ENCODE results near the gene FOXJ2. TPM values are rescaled to one million over a fixed set of nuclear protein-coding genes. Genes with fewer than 3 reads are reported as not detected.

Gene FOXJ2
- total RNA-seq, 1 donor from 2014 or later = 24.0 TPM

DNA sequence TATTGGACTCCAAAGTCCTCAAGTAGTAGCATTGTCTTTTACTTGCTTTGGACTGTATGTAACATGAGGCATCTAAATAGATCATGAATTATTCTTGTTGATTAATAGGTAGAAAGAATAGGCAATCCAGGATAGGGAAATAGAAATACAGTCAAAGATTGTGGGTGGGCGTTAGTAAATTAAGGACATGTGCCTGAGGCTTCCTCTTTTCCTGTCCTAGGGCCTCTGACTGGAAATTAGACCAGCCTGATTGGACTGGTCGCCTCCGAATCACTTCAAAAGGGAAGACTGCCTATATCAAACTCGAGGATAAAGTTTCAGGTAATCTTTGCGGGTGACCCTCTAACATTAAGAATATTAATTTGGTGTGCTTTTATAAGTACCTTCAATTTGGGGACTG, 57.2 kb downstream of the FOXJ2 start:
- H3K9me3 Mint-ChIP-seq (ENCODE audit: low read depth) = no peaks in the 10 kb centered on the region
- no peak for TF ChIP-seq CTCF (IDR thresholded peaks at IDR 0.05)
- no peak overlapping the region for H3K27ac Mint-ChIP-seq (ENCODE audit: unreplicated experiment)
- H3K4me1 Mint-ChIP-seq (ENCODE audit: low read depth) = peaks cover 3% of the 10 kb centered on the region
- H3K27me3 Mint-ChIP-seq (ENCODE audit: low read depth) = no peaks in the 10 kb centered on the region
- peaks cover 30% of the 10 kb centered on the region for H3K36me3 Mint-ChIP-seq (ENCODE audit: low read depth)
- H3K4me3 Mint-ChIP-seq (ENCODE audit: unreplicated experiment) = no peak overlapping the region
- DNase-seq (ENCODE audit: low spot score) = no peak

DNA sequence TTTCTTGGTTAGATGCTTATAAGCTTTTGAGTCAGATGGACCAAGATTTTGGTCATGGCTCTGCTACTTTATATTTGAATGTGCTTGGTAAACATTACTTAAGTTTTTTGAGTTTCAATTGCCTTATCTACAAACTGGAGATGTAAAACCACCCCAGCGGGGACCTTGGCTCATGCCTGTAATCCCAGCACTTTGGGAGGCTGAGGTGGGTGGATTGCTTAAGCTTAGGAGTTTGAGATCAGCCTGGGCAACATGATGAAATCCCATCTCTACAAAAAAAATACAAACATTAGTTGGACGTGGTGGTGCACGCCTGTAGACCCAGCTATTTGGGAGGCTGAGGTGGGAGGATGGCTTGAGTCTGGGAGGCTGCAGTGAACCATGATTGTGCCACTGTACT, 60.8 kb downstream of the FOXJ2 start:
- no peaks in the 10 kb centered on the region for H3K4me1 Mint-ChIP-seq (ENCODE audit: low read depth)
- H3K4me3 Mint-ChIP-seq (ENCODE audit: unreplicated experiment) = no peak overlapping the region
- H3K27me3 Mint-ChIP-seq (ENCODE audit: low read depth) = no peaks in the 10 kb centered on the region
- no peaks in the 10 kb centered on the region for H3K9me3 Mint-ChIP-seq (ENCODE audit: low read depth)
- H3K36me3 Mint-ChIP-seq (ENCODE audit: low read depth) = peaks cover 50% of the 10 kb centered on the region
- no peak for TF ChIP-seq CTCF (IDR thresholded peaks at IDR 0.05)
- H3K27ac Mint-ChIP-seq (ENCODE audit: unreplicated experiment) = no peak overlapping the region
- DNase-seq (ENCODE audit: low spot score) = no peak

GRCh38 chr12:8096281-8096915, 63.9 kb downstream of the FOXJ2 start:
- no peaks in the 10 kb centered on the region for H3K4me1 Mint-ChIP-seq (ENCODE audit: low read depth)
- no peaks in the 10 kb centered on the region for H3K9me3 Mint-ChIP-seq (ENCODE audit: low read depth)
- no peak overlapping the region for H3K27ac Mint-ChIP-seq (ENCODE audit: unreplicated experiment)
- H3K4me3 Mint-ChIP-seq (ENCODE audit: unreplicated experiment) = no peak overlapping the region
- DNase-seq (ENCODE audit: low spot score) = no peak
- peaks cover 46% of the 10 kb centered on the region for H3K36me3 Mint-ChIP-seq (ENCODE audit: low read depth)
- no peak for TF ChIP-seq CTCF (IDR thresholded peaks at IDR 0.05)
- no peaks in the 10 kb centered on the region for H3K27me3 Mint-ChIP-seq (ENCODE audit: low read depth)

GRCh38 chr12:8099235-8099634, 66.7 kb downstream of the FOXJ2 start:
- H3K4me3 Mint-ChIP-seq (ENCODE audit: unreplicated experiment) = no peak overlapping the region
- H3K36me3 Mint-ChIP-seq (ENCODE audit: low read depth) = peaks cover 35% of the 10 kb centered on the region
- no peaks in the 10 kb centered on the region for H3K4me1 Mint-ChIP-seq (ENCODE audit: low read depth)

More at GRCh38 chr12:8099235-8099634, 66.7 kb downstream of the FOXJ2 start:
- Mint-ChIP-seq H3K27me3 (ENCODE audit: low read depth) (no peaks in the 10 kb centered on the region), H3K27ac (ENCODE audit: unreplicated experiment) (no peak overlapping the region), H3K9me3 (ENCODE audit: low read depth) (no peaks in the 10 kb centered on the region)
- no peak for TF ChIP-seq CTCF (IDR thresholded peaks at IDR 0.05)
- no peak for DNase-seq (ENCODE audit: low spot score)

Other genes starting within 250 kb of the FOXJ2 start
- not detected in 3 replicates for gene NANOG, start 243.3 kb upstream of the FOXJ2 start, total RNA-seq
- 0.60 to 2.3 TPM (median 1.8 TPM) in 3 replicates for gene SLC2A14, start 159.8 kb upstream of the FOXJ2 start, total RNA-seq
- 28.6 to 82.7 TPM (median 75.2 TPM) in 3 replicates for gene SLC2A3, start 96.5 kb upstream of the FOXJ2 start, total RNA-seq
- gene C3AR1, start 33.6 kb downstream of the FOXJ2 start, total RNA-seq = 0.27 to 0.59 TPM in 2 of 3 replicates, not detected in the other
- gene NECAP1, start 49.6 kb downstream of the FOXJ2 start, total RNA-seq = 23.1 to 36.9 TPM (median 26.1 TPM) in 3 replicates
- gene CLEC4A, start 90.9 kb downstream of the FOXJ2 start, total RNA-seq = 0.65 to 1.1 TPM (median 0.99 TPM) in 3 replicates
- gene ZNF705A, start 124.3 kb downstream of the FOXJ2 start, total RNA-seq = not detected in 3 replicates
- not detected in 3 replicates for gene FAM90A1, start 194.9 kb downstream of the FOXJ2 start, total RNA-seq